OCI-LY3 (cell line): ENCODE measurements around the gene FGGY.

Experiments used
- H2AFZ ChIP-seq: fragments of 200-600, 300-600 bp; shearing (Covaris generic); 2 replicates; pipeline ENCODE4 v1.6.0; 2014; ENCODE audit warnings: antibody characterized with exemption, low read depth, low read length
- H3K27ac ChIP-seq: fragments of 200-600, 300-600 bp; sonication (generic); 2 replicates; pipeline ENCODE4 v1.5.1; 2014; ENCODE audit warnings: mild to moderate bottlenecking, low read length, moderate library complexity, mixed read lengths
- H3K27me3 ChIP-seq: fragments of 200-600, 300-600 bp; sonication (generic); 2 replicates; pipeline ENCODE4 v1.6.1; 2014; ENCODE audit warnings: low read depth, low read length, mixed read lengths
- H3K36me3 ChIP-seq: fragments of 200-600, 300-600 bp; sonication (generic); replicated peaks from 2 replicates; pipeline ENCODE3; 2014; ENCODE audit warnings: low read depth, low read length, mixed read lengths
- H3K4me1 ChIP-seq: fragments of 300-600, 200-600 bp; sonication (generic); 2 replicates; pipeline ENCODE4 v1.6.1; 2014; ENCODE audit warnings: low read length, mixed read lengths
- H3K4me2 ChIP-seq: fragments of 200-600, 300-600 bp; sonication (generic); 2 replicates; pipeline ENCODE4 v1.6.1; 2014; ENCODE audit warnings: low read length, mixed read lengths
- H3K4me3 ChIP-seq: fragments of 300-600, 200-600 bp; sonication (generic); 2 replicates; pipeline ENCODE4 v1.5.1; 2014; ENCODE audit warnings: antibody characterized with exemption, mild to moderate bottlenecking, low read length, moderate library complexity
- H3K79me2 ChIP-seq: fragments of 300-600, 200-600 bp; shearing (Covaris generic); 2 replicates; pipeline ENCODE4 v1.6.1; 2014; ENCODE audit warnings: mild to moderate bottlenecking, low read length, mixed read lengths
- H3K9ac ChIP-seq: fragments of 300-600, 200-600 bp; shearing (Covaris generic); 2 replicates; pipeline ENCODE4 v1.6.0; 2014; ENCODE audit warnings: mild to moderate bottlenecking, low read length, moderate library complexity
- H3K9me3 ChIP-seq: fragments of 200-600, 300-600 bp; shearing (Covaris generic); 2 replicates; pipeline ENCODE4 v1.6.1; 2014; ENCODE audit warnings: low read length, mixed read lengths; ENCODE audit not compliant: insufficient read depth
- H4K20me1 ChIP-seq: fragments of 200-600, 300-600 bp; sonication (generic); 2 replicates; pipeline ENCODE4 v1.6.1; 2016; ENCODE audit warnings: low read length, mixed read lengths; ENCODE audit not compliant: insufficient read depth
- CTCF ChIP-seq: fragments of 200-600, 300-600 bp; sonication (generic); IDR thresholded peaks from 2 replicates; pipeline ENCODE4 v1.5.1; 2014; ENCODE audit warnings: antibody characterized with exemption, low read length, low read depth
- EZH2phosphoT487 ChIP-seq: fragments of 200-600 bp; shearing (Covaris generic); IDR thresholded peaks from 2 replicates; pipeline ENCODE4 v1.6.1; 2018; ENCODE audit warnings: antibody characterized with exemption, mixed run types, low read depth

The FGGY gene

DNA sequence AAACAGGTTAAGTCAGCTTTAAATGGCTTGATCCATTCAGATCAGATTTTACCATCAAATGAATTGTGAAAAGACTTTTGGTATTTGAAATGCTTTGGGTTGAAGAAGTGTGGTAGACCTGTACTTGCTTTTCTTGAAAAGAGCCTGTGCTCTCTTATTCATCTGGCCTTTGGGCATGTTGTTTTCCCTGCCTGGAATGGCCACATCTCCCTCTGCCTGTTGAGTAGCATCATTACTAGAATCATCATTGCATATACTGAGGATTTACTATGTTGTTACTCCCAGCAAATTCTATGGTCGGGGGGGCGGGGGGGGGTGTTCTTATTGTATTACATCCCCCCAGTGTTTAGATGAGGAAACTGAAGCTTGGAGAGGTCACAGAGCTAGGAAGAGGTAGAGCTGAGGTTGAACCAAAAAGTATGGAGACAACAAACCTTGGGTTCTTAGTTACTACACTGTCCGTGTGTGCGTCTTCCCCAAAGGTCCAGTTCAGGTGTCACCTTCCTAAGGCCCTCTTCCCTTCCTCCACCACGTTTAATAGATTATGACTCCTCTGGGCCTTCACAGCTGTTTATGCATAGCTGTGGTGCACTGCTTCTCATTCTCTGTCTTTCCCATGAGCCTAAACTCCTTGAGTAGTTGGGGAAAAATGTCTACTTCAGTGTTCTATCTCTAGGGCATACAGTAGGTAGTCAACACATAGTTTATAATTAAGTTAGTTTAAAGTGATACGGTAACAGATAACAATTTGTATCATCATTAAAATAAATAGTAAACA is 271.5 kb downstream of the FGGY start:
- H3K27me3 ChIP-seq, result no peaks in the 10 kb centered on the region
- no peak overlapping the region for H2AFZ ChIP-seq
- no peak overlapping the region for H3K4me3 ChIP-seq
- H3K27ac ChIP-seq, result no peak overlapping the region
- TF ChIP-seq CTCF (no peak), EZH2phosphoT487 (no peak)
- H3K9me3 ChIP-seq, result no peaks in the 10 kb centered on the region
- peaks cover 6% of the 10 kb centered on the region; the same call in 1 of the 2 replicates for H3K4me1 ChIP-seq
- no peaks in the 10 kb centered on the region for H4K20me1 ChIP-seq
- no peaks in the 10 kb centered on the region for H3K36me3 ChIP-seq
- no peak overlapping the region for H3K9ac ChIP-seq
- no peak overlapping the region for H3K4me2 ChIP-seq
- H3K79me2 ChIP-seq, result no peaks in the 10 kb centered on the region

- H3K27ac ChIP-seq, result no peak overlapping the region
- H2AFZ ChIP-seq, result no peak overlapping the region
- H3K36me3 ChIP-seq, result no peaks in the 10 kb centered on the region
- no peak overlapping the region for H3K9ac ChIP-seq
- no peaks in the 10 kb centered on the region for H3K27me3 ChIP-seq
- H3K79me2 ChIP-seq, result no peaks in the 10 kb centered on the region
- H3K4me2 ChIP-seq, result no peak overlapping the region
- 0 out of 2 replicates have a peak, but pooled peaks cover 2% of the 10 kb centered on the region for H3K9me3 ChIP-seq
- no peak overlapping the region for H3K4me3 ChIP-seq
- H3K4me1 ChIP-seq, result peaks cover 6% of the 10 kb centered on the region; the same call in 1 of the 2 replicates
- no peaks in the 10 kb centered on the region for H4K20me1 ChIP-seq
- no peak for TF ChIP-seq CTCF
These were observed 272.3 kb downstream of the FGGY start for GRCh38 chr1:59569198-59569597.

GRCh38 chr1:59570524-59570923 is 273.6 kb downstream of the FGGY start:
- Histone ChIP-seq H3K4me3 (no peak overlapping the region), H3K79me2 (no peaks in the 10 kb centered on the region), H3K27ac (no peak overlapping the region), H3K4me2 (peak overlapping the region; percentile 7), H3K27me3 (no peaks in the 10 kb centered on the region), H4K20me1 (no peaks in the 10 kb centered on the region), H3K9me3 (0 out of 2 replicates have a peak, but pooled peaks cover 3% of the 10 kb centered on the region), H3K36me3 (no peaks in the 10 kb centered on the region), H2AFZ (no peak overlapping the region), H3K9ac (no peak overlapping the region), H3K4me1 (peaks cover 6% of the 10 kb centered on the region; the same call in 1 of the 2 replicates)
- TF ChIP-seq EZH2phosphoT487 (no peak), CTCF (no peak)

GRCh38 chr1:59574085-59574484 is 277.2 kb downstream of the FGGY start:
- no peaks in the 10 kb centered on the region for H3K27me3 ChIP-seq
- H3K4me2 ChIP-seq, result no peak overlapping the region
- no peak for TF ChIP-seq CTCF
- TF ChIP-seq EZH2phosphoT487, result no peak
- H3K4me3 ChIP-seq, result no peak overlapping the region
- no peaks in the 10 kb centered on the region for H3K36me3 ChIP-seq
- no peak overlapping the region for H2AFZ ChIP-seq
- no peak overlapping the region for H3K9ac ChIP-seq
- H4K20me1 ChIP-seq, result no peaks in the 10 kb centered on the region
- 0 out of 2 replicates have a peak, but pooled peaks cover 3% of the 10 kb centered on the region for H3K9me3 ChIP-seq
- H3K79me2 ChIP-seq, result no peaks in the 10 kb centered on the region
- no peak overlapping the region for H3K27ac ChIP-seq
- peaks cover 6% of the 10 kb centered on the region; the same call in 1 of the 2 replicates for H3K4me1 ChIP-seq
